HPDE6-E6E7 (cell line): ENCODE results near the gene CRP.
"Not testable (repeated sequence)": the region's sequence is repeated elsewhere in the genome, so short reads cannot be mapped to it uniquely, and the experiment has no call there.

ENCODE experiments used
- DNase-seq: peaks from one replicate; pipeline ENCODE4 v3.0.0; 2011; ENCODE audit warnings: missing footprints; ENCODE audit errors: extremely low spot score

CRP gene

GRCh38 chr1:159699653-159700052 is 14.7 kb downstream of the CRP start:
- no peak for DNase-seq

GRCh38 chr1:159699246-159699645 is 15.1 kb downstream of the CRP start:
- DNase-seq, result no peak

GRCh38 chr1:159687511-159687910 is 26.9 kb downstream of the CRP start:
- DNase-seq, result no peak

- no peak for DNase-seq
Measured at GRCh38 chr1:159686599-159687299, 27.6 kb downstream of the CRP start.

- no peak for DNase-seq
Measured at GRCh38 chr1:159678939-159679338, 35.5 kb downstream of the CRP start.

GRCh38 chr1:159675046-159675445 is 39.3 kb downstream of the CRP start:
- no peak for DNase-seq

- not testable (repeated sequence) for DNase-seq
Measured at GRCh38 chr1:159672390-159672789, 42.0 kb downstream of the CRP start.

- DNase-seq, result no peak
Measured at GRCh38 chr1:159669338-159669737, 45.1 kb downstream of the CRP start.

- DNase-seq, result no peak
Measured at GRCh38 chr1:159668739-159669138, 45.6 kb downstream of the CRP start.

- DNase-seq, result no peak
Measured at GRCh38 chr1:159664247-159664646, 50.1 kb downstream of the CRP start.

- no peak for DNase-seq
Measured at GRCh38 chr1:159663552-159663951, 50.8 kb downstream of the CRP start.
